HG03095 (cell line): ENCODE data around the gene CDK17.
"Not testable (repeated sequence)": the region's sequence is repeated elsewhere in the genome, so short reads cannot be mapped to it uniquely, and the experiment has no call there.

Experiments
- ATAC-seq: cut with Tn5 transposase; IDR thresholded peaks from one replicate; pipeline ENCODE4 v1.9.1; 2021; ENCODE audit warnings: moderate library complexity; ENCODE audit not compliant: unreplicated experiment

The CDK17 gene

GRCh38 chr12:96323906-96324305 lies 76.3 kb downstream of the CDK17 start:
- no peak for ATAC-seq

- no peak for ATAC-seq
Observed at GRCh38 chr12:96322720-96323119, 77.5 kb downstream of the CDK17 start.

GRCh38 chr12:96321941-96322340 lies 78.3 kb downstream of the CDK17 start:
- ATAC-seq: no peak

GRCh38 chr12:96317801-96318200 lies 82.4 kb downstream of the CDK17 start:
- ATAC-seq: not testable (repeated sequence)

- ATAC-seq: not testable (repeated sequence)
Observed at GRCh38 chr12:96315741-96316481, 84.3 kb downstream of the CDK17 start.

- ATAC-seq: no peak
Observed at GRCh38 chr12:96314723-96315122, 85.5 kb downstream of the CDK17 start.

- no peak for ATAC-seq
Observed at GRCh38 chr12:96313606-96314005, 86.6 kb downstream of the CDK17 start.

GRCh38 chr12:96311191-96311590 lies 89.0 kb downstream of the CDK17 start:
- no peak for ATAC-seq

- ATAC-seq: no peak
Observed at GRCh38 chr12:96310067-96310466, 90.2 kb downstream of the CDK17 start.

GRCh38 chr12:96308881-96309280 lies 91.4 kb downstream of the CDK17 start:
- ATAC-seq: no peak

GRCh38 chr12:96305665-96306064 lies 94.6 kb downstream of the CDK17 start:
- ATAC-seq: no peak

GRCh38 chr12:96303653-96304052 lies 96.6 kb downstream of the CDK17 start:
- ATAC-seq: no peak

- ATAC-seq: no peak
Observed at GRCh38 chr12:96302687-96303310, 97.4 kb downstream of the CDK17 start.

GRCh38 chr12:96301732-96302131 lies 98.5 kb downstream of the CDK17 start:
- no peak for ATAC-seq

- no peak for ATAC-seq
Observed at GRCh38 chr12:96300064-96300463, 100.2 kb downstream of the CDK17 start.

GRCh38 chr12:96297504-96297903 lies 102.7 kb downstream of the CDK17 start:
- ATAC-seq: no peak

- ATAC-seq: no peak
Observed at GRCh38 chr12:96295532-96296160, 104.6 kb downstream of the CDK17 start.

- no peak for ATAC-seq
Observed at GRCh38 chr12:96294831-96295230, 105.4 kb downstream of the CDK17 start.

GRCh38 chr12:96293093-96293492 lies 107.1 kb downstream of the CDK17 start:
- ATAC-seq: no peak

GRCh38 chr12:96289067-96289466 lies 111.2 kb downstream of the CDK17 start:
- ATAC-seq: no peak

GRCh38 chr12:96285158-96285557 lies 115.1 kb downstream of the CDK17 start:
- no peak for ATAC-seq

GRCh38 chr12:96274331-96274730 lies 125.9 kb downstream of the CDK17 start:
- ATAC-seq: peak; percentile 60
